Endothelial cell of umbilical vein (primary cell): ENCODE data around the gene SFTPD.

Experiments
- CTCF ChIP-seq, 2 donors: IDR thresholded peaks; 1 replicate in 1 of 2; 2 replicates in 1 of 2; pipeline ENCODE4 v1.5.1; 2011; ENCODE audit warnings: low read length in 2 of 2, mild to moderate bottlenecking in 2 of 2, moderate library complexity in 2 of 2, control low read depth in 1 of 2, inconsistent platforms in 1 of 2, low read depth in 1 of 2; ENCODE audit not compliant: insufficient read depth in 1 of 2; ENCODE audit errors: extremely low read depth in 1 of 2
- MAX ChIP-seq: IDR thresholded peaks from 2 replicates; pipeline ENCODE4 v1.6.1; 2011; ENCODE audit not compliant: insufficient read depth, insufficient read length

DNA sequence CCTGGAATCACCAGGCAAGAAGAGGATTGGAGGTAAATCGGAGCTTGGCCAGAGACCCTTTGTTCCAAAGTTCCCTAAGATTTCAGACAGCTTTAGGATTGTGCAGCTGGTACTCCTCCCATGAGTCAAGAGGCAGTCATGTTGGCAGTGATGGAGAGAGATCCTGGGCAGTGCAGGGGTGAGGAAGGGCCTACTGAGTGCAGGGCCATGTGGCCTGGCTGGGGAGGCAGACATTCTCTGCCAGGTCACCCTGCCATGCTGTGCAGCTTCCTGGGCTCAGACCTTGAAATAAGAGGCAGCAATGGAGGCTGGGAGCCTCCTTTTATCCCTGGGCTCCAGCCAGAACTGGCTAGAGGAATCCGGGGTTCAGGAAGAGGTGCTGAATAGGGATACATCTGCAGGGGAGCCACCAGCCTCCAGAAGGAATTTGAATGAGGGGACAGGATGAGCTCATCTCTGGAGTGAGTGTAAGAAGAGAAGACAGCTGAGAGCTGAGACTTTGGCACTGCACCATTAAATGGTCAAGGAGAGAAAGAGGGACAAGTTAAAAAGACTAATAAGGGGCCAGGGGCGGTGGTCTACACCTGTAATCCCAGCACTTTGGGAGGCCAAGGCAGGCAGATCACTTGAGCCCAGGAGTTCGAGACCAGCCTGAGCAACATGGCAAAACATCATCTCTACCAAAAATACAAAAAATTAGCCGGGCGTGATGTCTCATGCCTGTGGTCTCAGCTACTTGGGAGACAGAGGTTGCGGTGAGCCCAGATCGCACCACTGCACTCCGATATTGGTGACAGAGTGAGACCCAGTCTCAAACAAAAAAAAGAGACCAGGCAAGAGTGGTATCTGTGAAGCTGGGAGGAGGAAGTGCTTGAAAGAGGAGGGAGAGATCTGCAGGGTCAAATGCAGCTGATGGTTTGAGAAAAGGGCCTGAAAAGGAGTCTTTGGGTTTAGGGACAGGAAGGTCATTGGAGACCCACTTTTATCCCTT is 12.0 kb downstream of the SFTPD start:
- no peak for TF ChIP-seq CTCF (IDR thresholded peaks at IDR 0.05; ENCODE audit: extremely low read depth in 1 of 2, insufficient read depth in 1 of 2, low read depth in 1 of 2, low read length in 2 of 2)
- no peak for TF ChIP-seq MAX
